ENCODE results near the gene IER3.

The IER3 gene

DNA sequence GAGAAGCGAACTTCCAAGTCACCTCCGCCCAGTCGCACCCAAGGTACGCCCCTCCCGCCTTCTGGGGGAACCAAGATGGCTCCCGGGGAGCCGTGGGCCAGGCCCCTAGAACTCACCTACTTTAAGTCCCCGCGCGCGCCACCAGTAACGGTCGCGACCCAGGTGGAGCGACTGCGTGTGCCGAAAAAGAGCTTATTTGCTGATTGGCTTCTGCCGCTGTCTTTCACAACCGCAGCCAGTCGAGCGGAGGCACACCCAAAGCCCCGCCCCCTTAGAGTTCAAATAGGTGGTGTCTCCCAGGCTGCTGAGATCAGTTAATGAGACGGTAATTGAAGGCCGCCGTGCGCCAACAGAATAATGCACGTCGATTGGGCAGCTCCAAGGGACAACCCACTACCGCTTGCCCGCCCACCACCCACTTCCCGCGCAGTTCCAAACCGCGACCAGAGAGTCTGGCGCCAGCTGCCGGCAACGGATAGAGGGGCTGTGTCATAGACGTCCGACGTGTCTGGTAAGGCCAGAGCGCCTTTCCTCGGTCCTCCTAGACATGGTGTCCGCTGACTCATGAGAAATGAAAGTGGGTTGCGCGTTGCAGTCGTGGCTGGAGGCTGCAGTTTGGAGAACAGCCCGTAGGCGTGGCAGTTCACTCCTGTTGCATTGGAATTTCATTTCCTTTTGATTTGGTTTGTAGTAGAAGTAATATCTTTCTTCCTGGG is 27.1 kb downstream of the IER3 start, which contains the start of gene MDC1:
MDC1 (minus strand) TSS at position 153 of the 716 bp plus-strand sequence. CDS start 2,106 bp downstream, outside the sequence.
- DNase-seq (ENCODE audit: low spot score): peak; percentile 92
- TF ChIP-seq, protein P1, sequence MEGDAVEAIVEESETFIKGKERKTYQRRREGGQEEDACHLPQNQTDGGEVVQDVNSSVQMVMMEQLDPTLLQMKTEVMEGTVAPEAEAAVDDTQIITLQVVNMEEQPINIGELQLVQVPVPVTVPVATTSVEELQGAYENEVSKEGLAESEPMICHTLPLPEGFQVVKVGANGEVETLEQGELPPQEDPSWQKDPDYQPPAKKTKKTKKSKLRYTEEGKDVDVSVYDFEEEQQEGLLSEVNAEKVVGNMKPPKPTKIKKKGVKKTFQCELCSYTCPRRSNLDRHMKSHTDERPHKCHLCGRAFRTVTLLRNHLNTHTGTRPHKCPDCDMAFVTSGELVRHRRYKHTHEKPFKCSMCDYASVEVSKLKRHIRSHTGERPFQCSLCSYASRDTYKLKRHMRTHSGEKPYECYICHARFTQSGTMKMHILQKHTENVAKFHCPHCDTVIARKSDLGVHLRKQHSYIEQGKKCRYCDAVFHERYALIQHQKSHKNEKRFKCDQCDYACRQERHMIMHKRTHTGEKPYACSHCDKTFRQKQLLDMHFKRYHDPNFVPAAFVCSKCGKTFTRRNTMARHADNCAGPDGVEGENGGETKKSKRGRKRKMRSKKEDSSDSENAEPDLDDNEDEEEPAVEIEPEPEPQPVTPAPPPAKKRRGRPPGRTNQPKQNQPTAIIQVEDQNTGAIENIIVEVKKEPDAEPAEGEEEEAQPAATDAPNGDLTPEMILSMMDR (IDR thresholded peaks at IDR 0.05; ENCODE audit: extremely low read depth, missing control alignments): no peak

DNA sequence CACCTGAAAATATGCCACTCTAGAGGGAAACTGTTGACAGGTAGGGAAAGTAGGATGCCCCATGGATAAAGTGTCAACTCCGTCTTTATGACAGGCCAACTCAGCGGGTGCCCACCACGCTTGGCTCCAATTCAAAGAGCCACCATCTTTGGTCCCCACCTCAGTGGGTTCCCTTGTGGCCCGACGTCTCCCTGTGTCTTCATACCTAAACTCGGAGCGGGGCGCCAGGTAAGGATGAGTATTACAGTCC is 27.5 kb downstream of the IER3 start:
- no peak for DNase-seq (ENCODE audit: low spot score)
- TF ChIP-seq, protein P1 (IDR thresholded peaks at IDR 0.05; ENCODE audit: extremely low read depth, missing control alignments): no peak

DNA sequence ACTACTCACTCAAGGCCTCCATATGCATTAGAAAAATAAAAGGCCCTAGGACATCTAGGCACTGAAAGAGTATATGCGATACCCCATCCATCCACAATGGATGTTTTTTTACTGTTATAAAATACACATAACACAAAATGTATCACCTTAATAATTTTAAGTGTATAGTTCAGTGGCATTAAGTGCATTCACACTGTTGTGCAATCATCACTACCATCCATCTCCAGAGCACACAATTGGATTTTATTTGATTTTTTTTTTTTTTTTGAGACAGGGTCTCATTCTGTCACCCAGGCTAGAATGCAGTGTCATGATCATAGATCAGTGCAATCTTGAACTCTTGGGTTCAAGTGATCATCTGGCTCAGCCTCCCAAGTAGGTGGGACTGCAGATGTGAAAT is 30.1 kb downstream of the IER3 start:
- no peak for DNase-seq (ENCODE audit: low spot score)
- TF ChIP-seq, protein P1 (IDR thresholded peaks at IDR 0.05; ENCODE audit: extremely low read depth, missing control alignments): no peak

DNA sequence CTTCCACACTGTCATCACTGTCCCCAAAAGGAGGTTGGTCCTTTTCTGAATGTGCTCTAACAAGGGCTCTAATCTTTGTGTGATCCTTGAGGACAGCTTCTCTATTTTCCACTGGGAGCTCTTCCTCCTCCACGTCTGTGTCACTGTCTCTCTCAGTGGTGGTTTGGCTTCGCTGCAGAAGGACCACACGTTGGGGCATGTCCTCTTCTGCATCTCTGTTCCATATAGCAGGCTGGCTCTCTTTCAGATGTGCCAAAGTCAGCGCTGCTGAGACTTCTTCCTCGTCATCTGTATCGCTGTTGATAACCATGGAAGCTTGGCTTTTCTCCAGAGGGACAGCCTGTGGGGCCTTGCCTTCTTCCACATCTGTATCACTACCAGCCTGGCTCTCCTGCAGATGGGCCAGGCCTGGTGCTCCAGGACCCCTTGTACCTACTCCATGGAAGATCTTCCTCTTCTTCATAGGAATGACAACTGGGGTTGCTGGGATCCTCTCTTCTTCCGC is 31.9 kb downstream of the IER3 start:
- no peak for DNase-seq (ENCODE audit: low spot score)
- TF ChIP-seq, protein P1 (IDR thresholded peaks at IDR 0.05; ENCODE audit: extremely low read depth, missing control alignments): no peak

DNA sequence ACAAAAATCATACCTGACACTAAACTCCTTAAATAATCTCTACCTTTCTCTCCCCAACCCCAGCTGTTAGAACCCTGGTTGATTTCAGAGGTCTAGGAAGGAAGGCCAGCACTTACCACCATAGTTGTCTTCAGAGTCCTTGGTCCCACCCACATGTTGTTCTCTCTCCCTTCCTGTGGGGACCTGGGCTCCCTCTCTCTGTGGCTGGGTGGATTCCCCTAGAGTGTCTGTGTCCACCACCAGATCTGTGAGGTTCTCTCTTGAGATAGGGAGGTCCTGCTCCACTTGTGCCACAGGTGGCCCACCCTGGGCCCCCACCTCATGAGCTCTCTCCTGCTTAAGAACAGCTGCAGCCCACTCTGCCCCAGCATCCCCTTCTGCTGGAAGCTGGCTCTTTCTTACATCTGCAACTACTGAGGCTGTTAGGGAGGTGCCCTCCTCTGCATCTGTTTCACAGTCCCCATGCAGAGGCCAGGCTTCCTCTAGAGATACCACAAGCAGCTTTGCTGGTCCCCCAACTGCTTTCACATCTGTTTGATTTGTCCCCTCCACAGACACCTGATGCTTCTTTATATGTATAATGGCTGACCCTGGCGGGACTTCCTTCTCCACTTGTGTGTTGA is 32.5 kb downstream of the IER3 start:
- TF ChIP-seq, protein P1 (IDR thresholded peaks at IDR 0.05; ENCODE audit: extremely low read depth, missing control alignments): no peak
- peak; percentile 48 for DNase-seq (ENCODE audit: low spot score)

DNA sequence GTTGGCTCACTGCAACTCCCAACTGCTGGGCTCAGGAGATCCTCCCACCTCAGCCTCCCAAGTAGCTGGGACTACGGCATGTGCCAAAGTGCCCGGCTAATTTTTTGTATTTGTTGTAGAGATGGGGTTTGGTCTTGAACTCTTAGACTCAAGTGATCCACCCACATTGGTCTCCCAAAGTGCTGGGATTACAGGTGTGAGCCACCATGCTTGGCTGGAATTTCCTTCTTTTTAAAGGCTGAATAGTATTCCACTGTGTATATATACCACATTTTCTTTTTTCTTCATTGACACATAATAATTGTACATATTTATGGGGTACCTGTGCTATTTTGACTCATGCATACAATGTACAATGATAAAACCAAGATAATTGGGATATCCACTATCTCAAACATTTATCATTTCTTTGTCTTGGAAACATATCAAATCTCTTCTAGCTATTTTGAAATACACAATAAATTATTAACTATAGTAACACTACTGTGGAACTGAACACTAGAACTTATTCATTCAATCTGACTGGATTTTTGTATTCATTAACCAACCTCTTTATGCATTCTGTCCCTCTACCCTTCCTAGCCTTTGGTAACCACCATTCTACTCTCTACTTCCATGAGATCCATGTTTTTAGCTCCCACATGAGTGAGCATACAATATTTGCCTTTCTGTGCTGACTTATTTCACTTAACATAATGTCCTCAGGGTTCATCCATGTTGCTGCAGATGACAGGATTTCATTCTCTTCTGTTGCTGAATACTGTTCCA is 35.1 kb downstream of the IER3 start:
- DNase-seq (ENCODE audit: low spot score): no peak
- TF ChIP-seq, protein P1 (IDR thresholded peaks at IDR 0.05; ENCODE audit: extremely low read depth, missing control alignments): no peak

Data from GM20000 (cell line).